ENCODE data around the gene TRDMT1.

Gene TRDMT1

DNA sequence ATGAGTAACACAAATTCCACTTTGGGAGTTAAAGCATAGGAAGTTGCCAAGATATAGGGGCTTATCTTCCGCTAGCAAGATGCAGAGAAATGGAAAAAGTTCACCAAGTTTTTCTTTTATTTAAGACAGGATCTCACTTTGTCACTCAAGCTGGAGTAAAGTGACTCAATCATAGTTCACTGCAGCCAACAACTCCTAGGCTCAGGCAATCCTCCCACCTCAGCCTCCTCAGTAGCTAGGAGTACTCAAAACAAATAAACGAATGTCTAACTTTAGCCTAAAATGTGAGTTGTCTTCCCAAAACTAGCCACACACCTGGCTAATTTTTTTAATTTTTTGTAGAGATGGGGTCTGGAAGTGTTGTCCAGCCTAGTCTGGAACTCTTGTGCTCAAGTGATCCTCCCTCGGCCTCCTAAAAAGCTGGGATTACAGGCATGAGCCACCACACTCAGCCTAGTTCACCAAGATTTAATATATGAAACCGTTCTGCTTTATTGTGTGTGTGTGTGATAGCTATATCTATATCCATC, 36.5 kb upstream of the TRDMT1 start:
- CTCF ChIA-PET: interaction anchor here (0.8 to 1.6 kb wide), 3 partner anchors 9 to 395 kb away, joined by 3 read pairs; no protein-coding TSS in a partner anchor
- POLR2A ChIA-PET: no interaction called here
- DNase-seq (ENCODE audit: extremely low spot score): no peak
- TF ChIP-seq, protein P1, sequence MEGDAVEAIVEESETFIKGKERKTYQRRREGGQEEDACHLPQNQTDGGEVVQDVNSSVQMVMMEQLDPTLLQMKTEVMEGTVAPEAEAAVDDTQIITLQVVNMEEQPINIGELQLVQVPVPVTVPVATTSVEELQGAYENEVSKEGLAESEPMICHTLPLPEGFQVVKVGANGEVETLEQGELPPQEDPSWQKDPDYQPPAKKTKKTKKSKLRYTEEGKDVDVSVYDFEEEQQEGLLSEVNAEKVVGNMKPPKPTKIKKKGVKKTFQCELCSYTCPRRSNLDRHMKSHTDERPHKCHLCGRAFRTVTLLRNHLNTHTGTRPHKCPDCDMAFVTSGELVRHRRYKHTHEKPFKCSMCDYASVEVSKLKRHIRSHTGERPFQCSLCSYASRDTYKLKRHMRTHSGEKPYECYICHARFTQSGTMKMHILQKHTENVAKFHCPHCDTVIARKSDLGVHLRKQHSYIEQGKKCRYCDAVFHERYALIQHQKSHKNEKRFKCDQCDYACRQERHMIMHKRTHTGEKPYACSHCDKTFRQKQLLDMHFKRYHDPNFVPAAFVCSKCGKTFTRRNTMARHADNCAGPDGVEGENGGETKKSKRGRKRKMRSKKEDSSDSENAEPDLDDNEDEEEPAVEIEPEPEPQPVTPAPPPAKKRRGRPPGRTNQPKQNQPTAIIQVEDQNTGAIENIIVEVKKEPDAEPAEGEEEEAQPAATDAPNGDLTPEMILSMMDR (IDR thresholded peaks at IDR 0.05; ENCODE audit: control extremely low read depth, extremely low read depth, low read depth, missing control alignments): no peak

DNA sequence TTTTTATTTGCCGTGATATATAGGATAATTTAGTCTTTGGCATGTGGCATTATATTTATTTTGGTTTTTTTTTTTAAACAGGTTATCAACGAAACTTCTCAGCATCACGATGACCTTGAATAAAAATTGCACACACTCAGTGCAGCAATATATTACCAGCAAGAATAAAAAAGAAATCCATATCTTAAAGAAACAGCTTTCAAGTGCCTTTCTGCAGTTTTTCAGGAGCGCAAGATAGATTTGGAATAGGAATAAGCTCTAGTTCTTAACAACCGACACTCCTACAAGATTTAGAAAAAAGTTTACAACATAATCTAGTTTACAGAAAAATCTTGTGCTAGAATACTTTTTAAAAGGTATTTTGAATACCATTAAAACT, 35.7 kb upstream of the TRDMT1 start:
- DNase-seq (ENCODE audit: extremely low spot score): no peak
- TF ChIP-seq, protein P1 (IDR thresholded peaks at IDR 0.05; ENCODE audit: control extremely low read depth, extremely low read depth, low read depth, missing control alignments): no peak
- CTCF ChIA-PET: interaction anchor here (1.1 kb wide), 1 partner anchor 394 kb away, joined by 3 read pairs; no protein-coding TSS in a partner anchor
- POLR2A ChIA-PET: no interaction called here

DNA sequence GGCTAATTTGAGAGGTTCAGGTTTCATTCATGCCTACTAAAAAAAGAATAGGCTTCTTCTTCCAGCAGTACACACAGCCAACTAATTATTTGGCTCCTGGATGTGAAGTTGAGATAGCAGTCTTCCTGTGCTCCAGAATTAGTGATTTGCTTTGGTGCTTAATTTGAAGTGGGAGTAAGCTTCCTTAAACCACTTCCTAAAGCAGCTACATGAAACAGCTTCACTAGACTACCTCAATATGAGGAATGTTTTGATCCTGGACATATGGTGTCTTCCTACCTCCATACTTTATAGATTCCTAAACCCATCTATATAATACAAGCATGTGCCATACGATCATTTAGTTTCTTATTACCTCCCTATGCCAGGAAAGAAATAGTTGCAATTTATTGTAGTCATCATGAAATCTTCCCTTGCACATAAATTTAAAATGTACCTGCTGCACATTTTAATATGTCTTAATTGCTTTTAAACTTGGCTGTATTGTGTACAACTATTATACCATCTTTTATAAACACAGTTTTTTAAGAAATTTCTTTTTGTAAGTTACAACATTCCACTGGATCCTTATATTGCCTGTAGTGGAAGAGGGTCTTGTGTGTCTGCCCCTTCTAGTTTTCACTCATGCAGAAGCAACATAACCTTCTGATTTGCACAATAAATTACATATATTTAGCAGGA, 35.1 kb upstream of the TRDMT1 start:
- no peak for DNase-seq (ENCODE audit: extremely low spot score)
- CTCF ChIA-PET: interaction anchor here (1.2 kb wide), 1 partner anchor 18 kb away, joined by 3 read pairs; no protein-coding TSS in a partner anchor
- TF ChIP-seq, protein P1 (IDR thresholded peaks at IDR 0.05; ENCODE audit: control extremely low read depth, extremely low read depth, low read depth, missing control alignments): no peak
- POLR2A ChIA-PET: no interaction called here

DNA sequence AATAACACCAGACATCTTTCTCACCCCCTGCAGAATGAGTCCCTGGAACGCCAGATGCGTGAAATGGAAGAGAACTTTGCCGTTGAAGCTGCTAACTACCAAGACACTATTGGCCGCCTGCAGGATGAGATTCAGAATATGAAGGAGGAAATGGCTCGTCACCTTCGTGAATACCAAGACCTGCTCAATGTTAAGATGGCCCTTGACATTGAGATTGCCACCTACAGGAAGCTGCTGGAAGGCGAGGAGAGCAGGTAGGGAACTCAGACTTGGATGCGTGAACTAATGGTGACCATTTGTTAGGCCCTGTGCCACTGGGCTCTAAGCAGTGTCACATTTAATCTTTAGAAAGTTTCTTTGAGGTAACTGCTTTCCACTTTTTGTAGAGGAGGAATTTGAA, 33.7 kb upstream of the TRDMT1 start:
- POLR2A ChIA-PET: interaction anchor here (0.6 kb wide), 1 partner anchor 275 kb away, joined by 3 read pairs; no protein-coding TSS in a partner anchor
- TF ChIP-seq, protein P1 (IDR thresholded peaks at IDR 0.05; ENCODE audit: control extremely low read depth, extremely low read depth, low read depth, missing control alignments): no peak
- CTCF ChIA-PET: interaction anchor here (1.2 kb wide), 1 partner anchor 20 kb away, joined by 3 read pairs; no protein-coding TSS in a partner anchor
- no peak for DNase-seq (ENCODE audit: extremely low spot score)

DNA sequence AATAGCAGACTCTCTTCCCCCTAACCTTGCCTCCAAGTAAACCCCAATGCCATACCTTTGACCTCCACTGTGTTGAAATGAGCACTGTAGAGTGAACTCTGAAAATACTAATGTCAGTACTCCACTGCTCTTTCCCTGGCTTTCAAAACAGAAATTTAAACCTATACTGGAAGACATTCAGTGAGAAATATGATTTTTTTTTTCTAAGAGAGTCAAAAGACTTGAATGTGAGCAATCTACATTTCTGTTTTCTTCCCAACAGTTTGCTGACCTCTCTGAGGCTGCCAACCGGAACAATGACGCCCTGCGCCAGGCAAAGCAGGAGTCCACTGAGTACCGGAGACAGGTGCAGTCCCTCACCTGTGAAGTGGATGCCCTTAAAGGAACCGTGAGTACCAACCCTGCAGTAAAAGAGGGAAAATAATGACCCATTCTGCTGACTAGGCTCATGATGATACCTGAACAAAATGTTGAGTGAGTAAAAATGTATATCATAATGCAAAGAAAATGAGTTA, 33.0 kb upstream of the TRDMT1 start:
- ChIA-PET POLR2A (interaction anchor here (0.6 kb wide), 1 partner anchor 275 kb away, joined by 3 read pairs; no protein-coding TSS in a partner anchor), CTCF (no interaction called here)
- DNase-seq (ENCODE audit: extremely low spot score): no peak
- TF ChIP-seq, protein P1 (IDR thresholded peaks at IDR 0.05; ENCODE audit: control extremely low read depth, extremely low read depth, low read depth, missing control alignments): no peak

DNA sequence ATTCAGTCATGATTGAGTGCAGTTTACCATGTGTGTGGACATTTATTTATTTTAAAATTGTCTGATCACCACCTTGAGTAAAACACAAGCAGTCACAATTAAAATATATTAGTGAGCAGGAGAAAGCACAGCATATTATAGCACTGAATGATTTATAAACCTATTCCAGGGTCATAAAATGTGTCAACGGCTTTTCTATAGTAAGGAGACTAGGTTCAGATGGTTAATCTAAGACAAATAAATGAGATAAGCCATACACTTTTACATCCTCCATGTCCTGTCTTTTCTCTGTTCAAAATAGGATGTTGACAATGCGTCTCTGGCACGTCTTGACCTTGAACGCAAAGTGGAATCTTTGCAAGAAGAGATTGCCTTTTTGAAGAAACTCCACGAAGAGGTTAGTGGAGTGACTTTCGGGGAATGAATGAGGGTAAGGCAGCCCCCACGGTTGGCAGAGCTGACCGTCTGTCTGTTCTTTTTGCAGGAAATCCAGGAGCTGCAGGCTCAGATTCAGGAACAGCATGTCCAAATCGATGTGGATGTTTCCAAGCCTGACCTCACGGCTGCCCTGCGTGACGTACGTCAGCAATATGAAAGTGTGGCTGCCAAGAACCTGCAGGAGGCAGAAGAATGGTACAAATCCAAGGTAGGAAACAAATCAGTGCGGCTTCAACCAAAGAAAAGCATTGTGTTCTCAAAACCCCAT, 32.0 kb upstream of the TRDMT1 start:
- DNase-seq (ENCODE audit: extremely low spot score): no peak
- ChIA-PET POLR2A (no interaction called here), CTCF (no interaction called here)
- TF ChIP-seq, protein P1 (IDR thresholded peaks at IDR 0.05; ENCODE audit: control extremely low read depth, extremely low read depth, low read depth, missing control alignments): no peak

Data from GM10248 (cell line).